ENCODE results near the gene WDR74.

Gene WDR74

GRCh38 chr11:62811659-62812058 lies 27.7 kb downstream of the WDR74 start:
- no peak for DNase-seq (ENCODE audit: low read depth)
- TF ChIP-seq CTCF (IDR thresholded peaks at IDR 0.05; ENCODE audit: insufficient read depth, low read depth, low read length, missing control alignments): no peak
- no peak overlapping the region for H3K4me3 ChIP-seq (ENCODE audit: low read length)

GRCh38 chr11:62810748-62811147 lies 28.6 kb downstream of the WDR74 start:
- no peak overlapping the region for H3K4me3 ChIP-seq (ENCODE audit: low read length)
- TF ChIP-seq CTCF (IDR thresholded peaks at IDR 0.05; ENCODE audit: insufficient read depth, low read depth, low read length, missing control alignments): no peak
- DNase-seq (ENCODE audit: low read depth): no peak

- no peak overlapping the region for H3K4me3 ChIP-seq (ENCODE audit: low read length)
- no peak for TF ChIP-seq CTCF (IDR thresholded peaks at IDR 0.05; ENCODE audit: insufficient read depth, low read depth, low read length, missing control alignments)
- DNase-seq (ENCODE audit: low read depth): peak; percentile 81
Measured at GRCh38 chr11:62806611-62807121, 32.7 kb downstream of the WDR74 start.

- TF ChIP-seq CTCF (IDR thresholded peaks at IDR 0.05; ENCODE audit: insufficient read depth, low read depth, low read length, missing control alignments): no peak
- peak overlapping the region; percentile 89 for H3K4me3 ChIP-seq (ENCODE audit: low read length)
- DNase-seq (ENCODE audit: low read depth): peak; percentile 54
Measured at GRCh38 chr11:62805961-62806441, 33.4 kb downstream of the WDR74 start.

- peak; percentile 94 for DNase-seq (ENCODE audit: low read depth)
- H3K4me3 ChIP-seq (ENCODE audit: low read length): peak within 1 kb of the TSS; percentile 89
- TF ChIP-seq CTCF (IDR thresholded peaks at IDR 0.05; ENCODE audit: insufficient read depth, low read depth, low read length, missing control alignments): peak; percentile 27
Measured at GRCh38 chr11:62805076-62805892, 34.1 kb downstream of the WDR74 start, which contains the start of gene NXF1. TSS of gene NXF1 (minus strand) at chr11:62805440. CDS start at chr11:62805356, 84 bp downstream.

GRCh38 chr11:62804310-62805075 lies 34.9 kb downstream of the WDR74 start:
- no peak for TF ChIP-seq CTCF (IDR thresholded peaks at IDR 0.05; ENCODE audit: insufficient read depth, low read depth, low read length, missing control alignments)
- peak overlapping the region; percentile 89 for H3K4me3 ChIP-seq (ENCODE audit: low read length)
- DNase-seq (ENCODE audit: low read depth): peak; percentile 62
